ENCODE data around the gene CHD3. TPM values are rescaled to one million over a fixed set of nuclear protein-coding genes. Genes with fewer than 3 reads are reported as not detected.

Gene CHD3
- total RNA-seq, 1 donor from 2014 or later, result 93.0 TPM

GRCh38 chr17:7927596-7927995 is 39.0 kb downstream of the CHD3 start:
- TF ChIP-seq CTCF (IDR thresholded peaks at IDR 0.05), result no peak
- Histone ChIP-seq H3K36me3 (peaks cover 8% of the 10 kb centered on the region), H3K27ac (no peak overlapping the region), H3K4me3 (no peak overlapping the region), H3K9me3 (no peaks in the 10 kb centered on the region), H3K4me1 (peaks cover 7% of the 10 kb centered on the region), H3K27me3 (no peaks in the 10 kb centered on the region)
- intact Hi-C loops (cut with DNase I), result no loop called here
- ATAC-seq (no peak), DNase-seq (no peak)

GRCh38 chr17:7929158-7930023 is 40.8 kb downstream of the CHD3 start, which contains the start of gene KCNAB3:
KCNAB3 (minus strand) TSS chr17:7929856; CDS start chr17:7929435, 421 bp downstream.
- Histone ChIP-seq H3K4me3 (no peak within 1 kb of the TSS), H3K4me1 (peaks cover 10% of the 10 kb centered on the region), H3K36me3 (peaks cover 8% of the 10 kb centered on the region), H3K27ac (no peak within 1 kb of the TSS), H3K9me3 (no peaks in the 10 kb centered on the region), H3K27me3 (no peaks in the 10 kb centered on the region)
- no peak for ATAC-seq
- DNase-seq, result no peak
- intact Hi-C loops (cut with DNase I), result no loop called here
- no peak for TF ChIP-seq CTCF (IDR thresholded peaks at IDR 0.05)

GRCh38 chr17:7930841-7931631 is 42.4 kb downstream of the CHD3 start:
- intact Hi-C loops (cut with DNase I), result no loop called here
- H3K27ac ChIP-seq, result peak overlapping the region; percentile 85
- TF ChIP-seq CTCF (IDR thresholded peaks at IDR 0.05), result no peak
- no peaks in the 10 kb centered on the region for H3K27me3 ChIP-seq
- peaks cover 16% of the 10 kb centered on the region for H3K36me3 ChIP-seq
- peak overlapping the region; percentile 83 for H3K4me3 ChIP-seq
- DNase-seq, result no peak
- no peak for ATAC-seq
- peaks cover 10% of the 10 kb centered on the region for H3K4me1 ChIP-seq
- no peaks in the 10 kb centered on the region for H3K9me3 ChIP-seq

- no peaks in the 10 kb centered on the region for H3K9me3 ChIP-seq
- DNase-seq (peak; percentile 100), ATAC-seq (peak; percentile 96)
- peak within 1 kb of the TSS; percentile 83 for H3K4me3 ChIP-seq
- H3K4me1 ChIP-seq, result peaks cover 10% of the 10 kb centered on the region
- no peak for TF ChIP-seq CTCF (IDR thresholded peaks at IDR 0.05)
- H3K27ac ChIP-seq, result peak within 1 kb of the TSS; percentile 85
- intact Hi-C loops (cut with DNase I), result no loop called here
- no peaks in the 10 kb centered on the region for H3K27me3 ChIP-seq
- peaks cover 24% of the 10 kb centered on the region for H3K36me3 ChIP-seq
These were observed 43.3 kb downstream of the CHD3 start, which contains the start of the genes CNTROB and TRAPPC1 for GRCh38 chr17:7931709-7932482. CNTROB (plus strand) TSS chr17:7932206; CDS start chr17:7933080, 874 bp downstream. TRAPPC1 (minus strand) TSS chr17:7931946; CDS start chr17:7931829, 117 bp downstream.

GRCh38 chr17:7932483-7932891 is 43.9 kb downstream of the CHD3 start:
- Histone ChIP-seq H3K4me1 (peaks cover 10% of the 10 kb centered on the region), H3K9me3 (no peaks in the 10 kb centered on the region), H3K4me3 (peak overlapping the region; percentile 83), H3K36me3 (peaks cover 30% of the 10 kb centered on the region), H3K27ac (peak overlapping the region; percentile 85), H3K27me3 (no peaks in the 10 kb centered on the region)
- ATAC-seq (peak; percentile 37), DNase-seq (no peak)
- intact Hi-C loops (cut with DNase I), result no loop called here
- no peak for TF ChIP-seq CTCF (IDR thresholded peaks at IDR 0.05)

Data from upper lobe of right lung (tissue), 1 donor.